Stimulated activated CD8-positive, alpha-beta memory T cell treated with anti-CD3 and anti-CD28 coated beads, Interleukin-7, amount 100 ng/mL, for 1 hour (primary cell): ENCODE data around the gene ZKSCAN4.
A peak's percentile ranks its signal among the peaks of the same experiment; 100 is the strongest.

ENCODE experiments used
- DNase-seq, 2 donors: peaks; one replicate each; pipeline ENCODE4 v3.0.0-alpha.2; 2020; ENCODE audit warnings: low read depth in 2 of 2

The ZKSCAN4 gene

DNA sequence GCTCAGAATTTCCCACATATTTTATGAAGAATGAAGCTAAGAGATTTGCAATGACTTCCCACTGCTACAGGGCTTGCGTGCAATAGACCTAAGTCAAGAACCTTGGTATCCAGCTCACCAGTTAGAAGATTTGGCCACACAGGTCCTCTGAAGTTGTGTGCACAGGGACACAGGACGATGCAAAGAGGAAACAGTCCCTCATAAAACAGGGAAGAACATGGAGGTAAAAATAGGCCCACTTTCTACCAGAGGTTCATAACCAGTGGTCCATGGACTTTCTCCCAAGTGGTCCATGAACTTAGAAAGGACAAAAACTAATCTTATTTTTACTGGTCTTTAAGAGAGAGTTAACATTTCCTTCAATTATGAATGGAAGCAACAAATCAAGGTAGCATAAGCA is 1.3 kb downstream of the ZKSCAN4 start:
- no peak for DNase-seq

DNA sequence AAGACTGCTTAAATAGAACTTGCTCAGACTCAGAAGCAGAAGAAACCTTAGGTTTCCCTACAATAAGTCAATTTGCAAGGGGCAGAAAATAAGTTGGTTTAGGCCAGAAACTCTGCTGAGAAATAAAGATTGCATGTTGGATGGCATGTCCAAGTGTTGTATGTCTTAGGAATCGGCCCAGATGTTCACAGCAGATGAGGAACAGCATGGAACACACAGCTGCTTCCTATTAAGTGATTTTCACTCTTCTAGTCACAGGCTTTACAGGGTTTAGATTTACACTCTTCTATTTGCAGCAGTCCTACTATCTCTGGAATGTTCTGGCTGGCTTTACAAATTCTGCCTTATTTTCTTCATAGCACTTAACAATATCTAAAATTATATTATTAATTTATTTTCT is 3.2 kb downstream of the ZKSCAN4 start:
- no peak for DNase-seq

DNA sequence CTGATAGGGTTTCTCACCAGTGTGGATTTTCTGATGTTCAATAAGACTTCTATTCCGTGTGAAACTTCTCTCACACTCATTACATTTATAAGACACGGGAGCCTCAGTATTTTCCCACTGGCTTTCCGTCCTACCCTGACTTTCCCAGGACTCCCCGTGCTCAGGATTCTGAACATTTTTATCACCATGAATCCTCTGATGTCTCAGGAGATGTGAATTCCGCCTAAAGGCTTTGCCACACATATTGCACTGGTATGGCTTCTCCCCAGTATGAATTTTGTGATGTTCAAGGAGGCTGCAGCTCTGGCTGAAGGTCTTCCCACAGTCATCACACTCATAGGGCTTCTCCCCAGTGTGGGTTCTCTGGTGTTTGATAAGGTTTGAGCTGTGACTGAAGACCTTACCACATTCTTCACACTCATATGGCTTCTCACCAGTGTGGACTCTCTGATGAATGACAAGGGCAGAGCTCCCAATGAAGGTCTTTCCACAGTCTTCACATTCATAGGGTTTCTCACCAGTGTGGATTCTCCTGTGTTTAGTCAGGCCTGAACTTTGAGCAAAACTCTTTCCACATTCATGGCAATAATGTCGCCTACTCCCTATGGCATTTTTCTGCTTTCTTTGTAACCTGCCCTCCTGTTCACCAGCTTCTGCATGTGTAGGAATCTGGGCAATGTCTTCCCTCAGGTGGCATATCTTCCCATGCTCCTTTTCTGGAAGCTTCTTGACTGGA is 6.7 kb downstream of the ZKSCAN4 start:
- no peak for DNase-seq

DNA sequence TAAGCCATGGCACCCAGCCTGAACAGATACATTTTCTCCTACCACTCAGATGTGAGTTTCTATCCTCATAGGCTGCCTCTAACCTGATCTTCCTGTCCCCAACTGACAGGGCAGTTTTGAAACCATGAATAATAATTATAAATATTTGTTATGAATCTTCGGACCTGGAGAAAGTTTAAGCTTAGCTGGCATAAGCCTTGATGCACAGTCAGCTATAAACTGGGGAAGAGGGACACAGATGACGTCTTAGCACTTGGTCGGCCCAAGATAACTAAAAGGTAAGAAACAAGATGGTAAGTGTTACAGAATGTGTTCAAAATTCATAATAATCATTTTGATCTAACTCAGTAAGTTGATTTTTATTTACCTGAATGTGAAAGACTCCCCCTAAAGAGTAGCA is 8.1 kb downstream of the ZKSCAN4 start:
- DNase-seq = no peak

DNA sequence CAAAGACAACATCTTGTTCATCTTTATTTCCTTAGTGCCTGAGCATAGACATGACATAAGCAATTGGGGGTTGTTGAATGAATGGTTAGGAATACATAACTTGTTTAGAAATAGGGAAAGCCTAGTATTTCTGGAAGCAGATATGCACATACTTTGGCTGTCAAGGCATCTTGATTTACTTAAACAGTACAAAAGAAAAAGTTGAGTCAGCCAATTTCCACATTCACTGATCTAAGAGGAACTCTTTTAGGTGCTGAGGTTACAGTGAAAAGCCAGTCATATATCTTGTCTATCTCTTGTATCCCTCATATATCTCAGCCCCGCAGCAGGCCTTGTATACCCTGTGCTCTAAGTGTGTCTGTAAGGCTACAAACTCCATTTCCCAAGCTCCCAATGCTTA is 11.6 kb downstream of the ZKSCAN4 start:
- DNase-seq = no peak

DNA sequence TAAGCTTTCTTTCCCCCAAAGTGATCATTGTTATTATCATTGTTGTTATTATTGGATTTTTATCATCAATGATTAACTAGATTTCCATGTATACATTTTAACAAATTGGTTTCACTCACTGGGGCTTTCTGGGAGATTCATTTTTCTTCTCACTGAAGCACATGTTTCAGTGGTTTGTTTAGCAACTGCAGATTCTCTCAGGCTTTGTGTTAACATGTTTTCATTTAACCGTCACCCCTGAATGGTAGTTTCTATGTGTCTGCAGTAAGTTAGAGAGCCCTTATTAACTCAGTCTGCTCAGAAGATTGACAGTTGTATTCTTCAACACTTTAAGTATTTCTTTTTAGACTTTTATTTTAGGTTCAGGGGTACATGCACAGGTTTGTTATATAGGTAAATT is 12.4 kb downstream of the ZKSCAN4 start:
- no peak for DNase-seq

DNA sequence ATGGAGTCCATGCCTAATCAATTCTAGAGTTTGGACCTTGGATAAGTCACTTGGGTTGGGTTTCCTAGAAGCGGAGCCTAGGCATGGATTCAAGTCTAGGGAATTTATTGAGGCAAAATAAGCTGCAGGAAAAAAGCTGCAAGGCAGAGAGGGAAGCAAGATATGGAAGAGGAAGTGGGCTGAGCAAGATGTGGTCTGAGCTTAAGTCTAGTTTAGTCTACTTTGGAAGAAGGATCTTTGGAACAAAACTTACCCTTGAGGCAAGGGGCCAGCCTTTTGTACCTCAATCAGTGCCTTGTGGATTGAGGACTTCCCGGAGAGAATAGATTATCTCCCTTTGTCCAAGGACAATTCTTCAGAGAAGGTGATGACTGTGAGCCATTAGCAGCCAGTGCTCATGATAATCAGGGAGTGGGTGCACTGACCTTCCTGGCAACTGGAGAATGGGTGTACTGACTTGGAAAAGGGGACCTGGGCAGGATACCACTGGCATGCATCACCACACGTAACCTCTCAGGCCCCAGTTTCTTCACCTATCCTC is 16.1 kb downstream of the ZKSCAN4 start:
- DNase-seq = no peak

DNA sequence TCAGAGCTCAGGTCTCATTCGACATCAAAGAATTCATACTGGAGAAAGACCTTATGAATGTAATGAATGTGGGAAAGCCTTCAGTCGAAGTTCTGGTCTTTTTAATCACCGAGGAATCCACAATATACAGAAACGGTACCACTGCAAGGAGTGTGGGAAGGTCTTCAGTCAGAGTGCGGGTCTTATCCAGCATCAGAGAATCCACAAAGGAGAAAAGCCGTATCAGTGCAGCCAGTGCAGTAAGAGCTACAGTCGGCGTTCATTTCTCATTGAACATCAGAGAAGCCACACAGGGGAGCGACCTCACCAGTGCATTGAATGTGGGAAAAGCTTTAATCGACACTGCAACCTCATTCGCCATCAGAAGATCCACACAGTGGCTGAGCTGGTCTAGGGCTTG is 19.3 kb downstream of the ZKSCAN4 start:
- DNase-seq = no peak

DNA sequence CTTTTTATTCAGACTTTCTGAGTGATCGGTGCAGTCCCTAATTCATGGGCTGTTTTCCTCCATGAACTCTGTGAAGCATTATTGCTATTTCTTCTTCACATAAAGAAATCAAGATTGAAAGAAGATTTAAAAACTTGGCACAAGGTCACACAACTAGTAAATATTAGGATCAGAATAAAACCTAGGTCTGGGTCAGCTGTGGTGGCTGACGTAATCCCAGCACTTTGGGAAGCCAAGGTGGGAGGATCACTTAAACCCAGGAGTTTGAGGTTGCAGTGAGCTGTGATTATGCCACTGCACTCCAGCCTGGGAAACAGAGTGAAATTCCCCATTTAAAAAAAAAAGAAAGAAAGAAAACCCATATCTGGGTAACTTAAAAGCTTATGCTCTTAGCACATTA is 25.6 kb downstream of the ZKSCAN4 start:
- no peak for DNase-seq

DNA sequence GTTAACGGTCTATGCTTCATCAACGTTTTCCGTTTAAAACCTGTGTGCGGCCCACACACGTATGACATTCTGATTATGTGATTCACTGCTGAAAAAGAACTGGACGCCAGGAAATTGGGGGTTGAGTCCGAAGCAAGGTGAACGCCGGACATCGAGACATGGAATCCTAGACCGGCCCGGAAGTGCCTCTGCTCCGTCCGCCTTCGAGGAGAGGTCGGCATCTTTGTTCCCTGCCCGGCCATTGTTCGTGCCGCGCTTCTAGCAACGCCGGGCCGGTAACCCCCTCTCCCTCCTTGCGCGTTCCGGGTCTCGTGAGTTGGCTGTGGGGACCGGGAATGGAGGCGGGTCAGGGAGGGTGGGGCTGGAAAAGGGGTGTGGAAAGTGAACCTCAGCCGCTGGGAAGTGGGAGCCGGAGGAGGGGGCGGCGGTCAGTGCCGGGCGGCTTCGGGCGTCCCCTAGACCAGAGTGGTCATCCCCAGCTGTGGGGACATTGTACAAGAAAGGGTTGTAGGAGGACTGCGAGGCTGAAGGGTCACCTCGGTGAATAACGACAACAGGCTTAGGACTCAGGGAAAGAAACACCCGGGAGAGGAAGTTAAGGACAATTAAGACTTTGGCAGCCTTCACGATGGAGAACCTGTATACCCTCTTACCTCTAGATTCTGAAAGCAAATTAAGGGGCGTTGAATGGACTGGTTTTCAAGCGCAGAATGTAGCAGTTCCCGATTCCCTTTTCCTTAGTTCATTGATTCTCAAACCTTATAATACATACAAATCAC is 26.8 kb downstream of the ZKSCAN4 start, which contains the start of gene ZSCAN9:
Gene ZSCAN9, plus strand, starts transcription at position 220 of the 779 bp plus-strand sequence. CDS start 1,810 bp downstream, outside the sequence.
- DNase-seq = peak in 1 of 2 donors; percentile 17

DNA sequence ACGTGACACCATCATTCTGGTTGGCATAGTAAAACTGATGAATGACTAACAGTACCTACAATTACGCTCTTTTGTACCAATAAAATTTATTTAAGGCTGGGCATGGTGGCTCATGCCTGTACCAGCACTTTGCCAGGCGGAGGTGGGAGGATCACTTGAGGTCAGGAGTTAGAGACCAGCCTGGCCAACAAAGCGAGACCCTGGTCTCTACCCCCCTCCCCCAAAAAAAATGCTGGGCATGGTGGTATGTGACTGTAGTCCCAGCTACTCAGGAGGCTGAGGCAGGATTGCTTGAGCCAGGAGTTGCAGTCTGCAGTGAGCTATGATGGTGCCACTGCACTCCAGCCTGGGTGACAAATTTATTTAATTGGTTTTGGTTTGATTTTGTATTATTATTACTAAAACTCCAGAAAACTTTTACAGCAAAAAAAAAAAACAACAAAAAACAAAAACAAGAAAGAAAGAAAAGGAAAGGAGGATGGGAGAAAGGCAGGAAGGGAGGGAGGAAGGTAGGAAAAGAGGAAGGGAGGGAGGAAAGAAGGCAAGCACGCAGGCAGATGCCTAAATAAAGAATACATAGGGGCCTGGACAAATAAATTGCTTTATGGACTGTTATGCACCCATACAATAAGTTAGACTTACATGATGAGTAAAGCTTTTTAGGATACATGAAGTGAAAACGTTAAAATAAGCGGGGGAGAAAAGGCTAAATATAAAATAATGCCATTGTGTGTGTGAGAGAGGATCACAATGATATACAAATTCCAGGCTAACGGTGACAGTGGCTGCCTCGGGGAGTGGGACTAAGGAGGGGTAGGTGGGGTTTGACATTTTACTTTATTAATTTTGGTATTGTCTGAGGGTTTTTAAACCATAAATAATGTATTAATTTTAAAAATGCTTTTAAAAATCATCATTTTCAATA is 27.7 kb downstream of the ZKSCAN4 start:
- DNase-seq = no peak

DNA sequence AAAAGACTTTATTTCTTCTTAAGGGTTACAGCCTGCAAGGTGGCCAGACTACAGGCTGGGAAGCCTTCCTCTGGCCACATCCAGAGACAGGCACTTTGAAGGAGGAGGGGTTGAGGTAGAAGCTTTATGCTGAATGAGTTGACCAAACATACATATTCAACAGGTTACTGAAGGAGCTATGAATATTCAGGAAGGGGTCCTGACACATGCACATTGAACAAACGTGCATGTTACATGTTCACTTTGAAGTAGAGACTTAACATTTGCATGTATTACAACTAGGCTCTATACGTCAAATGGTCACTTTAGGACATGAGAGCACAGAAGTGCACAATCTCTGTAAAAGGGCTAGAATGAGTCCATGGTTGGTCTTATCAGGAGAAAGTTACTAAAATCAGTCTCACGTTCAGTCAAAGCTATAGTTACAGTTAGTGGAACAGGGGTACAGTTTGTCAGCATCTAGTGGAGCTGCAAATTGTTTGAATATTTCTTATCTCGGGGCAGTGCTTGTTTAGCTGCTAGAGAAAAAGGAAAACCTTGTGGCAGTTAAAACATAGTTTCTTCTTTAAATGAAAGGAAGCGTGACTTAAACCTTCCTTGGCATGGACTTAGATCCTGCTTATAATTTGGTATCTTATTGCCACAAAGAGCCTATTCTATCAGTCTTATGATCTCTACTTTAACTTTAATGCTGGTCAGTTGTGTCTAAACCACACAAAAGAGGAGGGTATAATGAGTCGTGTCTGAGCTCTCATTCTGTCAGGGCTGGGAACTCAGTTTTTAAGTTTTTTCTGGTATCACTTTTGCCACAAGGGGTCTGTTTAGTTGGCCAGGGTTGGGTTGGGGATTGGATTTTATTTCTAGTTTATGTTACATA is 31.6 kb downstream of the ZKSCAN4 start:
- DNase-seq = no peak

DNA sequence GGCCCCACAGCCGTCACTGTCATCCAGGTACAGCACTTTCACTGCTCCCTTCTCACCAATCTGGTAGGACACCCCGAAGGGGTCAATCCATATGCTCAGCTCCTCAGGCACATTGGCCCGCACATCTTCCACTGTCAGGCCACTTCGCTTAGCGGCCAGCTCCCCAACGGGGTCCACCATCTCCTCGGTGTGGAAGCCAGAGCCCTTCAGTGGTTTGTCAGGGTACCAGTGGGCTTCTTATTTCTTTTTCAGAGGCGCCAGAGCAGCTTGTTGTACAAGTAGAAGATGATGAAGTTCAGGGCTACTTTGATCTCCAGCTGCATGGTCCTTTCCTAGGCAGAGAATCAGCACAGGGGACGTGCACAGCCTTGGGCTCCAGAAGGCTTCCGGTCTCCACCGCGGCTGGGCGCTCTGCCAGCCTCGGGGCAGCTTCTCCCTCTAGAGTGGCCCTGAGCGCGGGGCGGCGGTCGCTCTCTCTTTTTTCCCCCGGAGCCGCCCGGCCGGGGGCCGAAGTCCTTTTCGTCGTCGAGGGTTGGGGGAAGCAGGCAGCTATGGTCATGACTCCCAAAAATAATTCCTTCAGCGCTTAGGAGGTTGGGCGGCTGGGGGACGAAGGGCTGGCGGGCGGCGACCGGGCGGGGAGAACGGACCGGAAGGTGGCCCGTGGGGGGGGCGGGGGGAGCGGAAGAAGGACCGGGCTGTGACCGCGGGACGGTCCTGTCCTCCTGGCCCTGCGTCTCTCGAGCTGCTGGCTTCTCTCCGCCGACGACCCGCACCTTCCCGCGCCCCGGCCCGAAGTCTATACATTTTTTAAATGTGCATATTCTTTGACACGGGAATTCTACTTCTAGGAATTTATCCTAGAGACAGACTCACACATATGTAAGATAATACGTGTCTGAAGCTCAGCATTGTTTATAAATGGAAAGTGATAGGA is 33.5 kb downstream of the ZKSCAN4 start:
- no peak for DNase-seq

DNA sequence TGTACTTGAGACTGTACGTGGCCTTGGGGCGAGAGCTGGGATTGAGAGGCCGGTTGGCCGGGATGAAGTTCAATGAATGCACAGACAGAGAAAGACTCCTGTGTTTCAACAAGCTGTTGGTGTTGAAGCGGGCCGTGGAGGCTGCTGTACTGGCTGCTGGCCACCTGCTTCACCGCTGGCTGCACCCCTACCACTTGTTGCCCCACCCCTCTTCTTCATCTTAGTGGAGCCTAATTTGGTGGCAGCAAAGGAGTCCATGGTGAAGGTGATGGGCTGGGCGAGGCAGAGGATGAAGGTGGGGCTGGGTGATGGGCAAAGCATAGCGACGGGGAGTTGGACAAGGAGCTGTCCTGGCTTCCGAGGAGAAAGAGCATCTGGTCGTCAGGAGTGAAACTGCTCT is 34.2 kb downstream of the ZKSCAN4 start:
- no peak for DNase-seq

DNA sequence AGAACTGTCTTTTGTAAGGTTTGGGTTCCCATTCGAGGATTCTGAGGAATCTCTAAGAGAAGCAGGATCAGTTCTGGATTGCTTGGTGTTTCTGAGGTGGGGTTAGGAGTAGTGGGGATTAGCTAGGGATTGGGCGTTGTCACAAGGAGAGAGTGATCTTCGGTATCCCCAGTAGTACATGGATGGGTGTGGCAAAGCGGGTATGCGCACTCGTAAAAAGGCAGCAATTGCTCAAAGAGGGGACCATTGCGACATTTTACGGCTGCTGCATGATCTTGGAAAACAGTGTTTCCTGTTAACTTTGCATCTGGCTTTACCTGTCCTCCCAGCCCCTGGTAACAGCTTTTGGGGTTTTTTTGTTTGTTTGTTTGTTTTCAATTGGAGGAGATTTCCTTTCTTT is 36.6 kb downstream of the ZKSCAN4 start:
- no peak for DNase-seq

DNA sequence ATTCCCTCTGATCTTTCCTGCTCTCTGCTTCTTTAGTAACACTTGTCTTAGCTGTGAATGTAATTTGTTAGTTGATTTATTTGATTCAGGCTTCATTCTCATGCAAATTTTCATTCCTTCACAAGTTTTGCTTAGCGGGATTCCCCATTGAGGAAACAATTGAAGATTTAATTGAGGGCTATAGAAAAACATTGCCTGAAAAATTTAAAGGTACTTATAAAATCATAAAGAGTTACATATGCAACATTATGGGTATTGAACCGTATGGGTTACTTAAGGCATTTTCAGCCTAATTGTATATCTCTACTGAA is 38.9 kb downstream of the ZKSCAN4 start:
- DNase-seq = no peak

DNA sequence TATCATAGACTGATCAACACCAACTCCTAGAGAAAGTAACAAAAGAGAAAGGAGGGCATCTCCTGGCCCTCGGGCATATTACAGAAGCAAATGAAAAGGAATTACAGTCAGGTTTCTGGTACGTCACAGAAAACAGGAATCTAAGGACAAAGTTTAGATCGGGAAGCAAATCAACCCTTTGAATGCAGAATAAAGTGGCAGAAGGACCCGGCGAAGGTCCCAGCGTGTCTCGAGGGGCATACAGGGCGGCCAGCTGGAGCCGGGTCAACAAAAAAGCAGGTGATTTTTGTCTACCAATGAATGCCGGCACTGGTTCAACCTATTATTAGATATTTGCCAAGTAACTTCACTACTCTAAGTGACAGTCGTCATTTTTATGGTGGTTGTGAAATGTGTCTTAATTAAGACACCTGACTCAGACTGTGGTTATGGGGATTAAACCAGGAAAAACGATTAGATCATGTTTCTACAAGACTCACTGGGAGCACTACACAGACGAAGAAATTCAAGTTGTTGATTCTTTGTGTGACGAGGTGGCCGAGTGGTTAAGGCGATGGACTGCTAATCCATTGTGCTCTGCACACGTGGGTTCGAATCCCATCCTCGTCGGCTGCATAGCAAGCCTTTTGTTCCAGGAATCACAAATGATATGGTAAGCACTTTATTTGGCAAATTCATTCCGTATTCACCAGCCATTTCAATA is 39.4 kb downstream of the ZKSCAN4 start:
- DNase-seq = no peak

DNA sequence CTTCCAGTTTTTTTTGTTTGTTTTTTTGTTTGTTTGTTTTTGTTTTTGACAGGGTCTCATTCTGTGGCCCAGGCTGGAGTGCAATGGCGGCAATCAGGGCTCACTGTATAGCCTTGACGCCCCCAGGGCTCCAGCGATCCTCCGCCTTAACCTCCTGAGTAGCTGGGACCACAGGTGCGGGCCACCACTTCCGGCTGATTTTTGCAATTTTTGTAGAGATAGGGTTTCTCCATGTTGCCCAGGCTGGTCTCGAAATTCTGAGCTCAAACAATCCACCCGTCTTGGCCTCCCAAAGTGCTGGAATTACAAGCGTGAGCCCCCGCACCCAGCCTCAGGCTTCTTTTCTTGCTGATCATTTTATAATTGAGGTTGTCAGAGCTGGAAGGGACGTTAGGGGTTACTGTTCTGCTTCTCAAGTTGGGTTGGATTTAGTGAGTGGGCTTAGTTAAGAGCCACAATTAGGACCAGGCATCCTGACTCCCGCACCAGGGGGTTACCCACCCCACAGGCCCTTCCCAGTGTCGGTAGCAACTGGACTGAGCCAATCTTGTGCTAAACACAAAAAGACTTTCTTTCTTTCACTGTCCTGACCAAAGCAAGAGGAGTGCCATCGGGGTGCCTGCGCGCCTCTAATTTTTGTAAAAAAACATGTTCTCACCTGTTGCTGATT is 40.1 kb downstream of the ZKSCAN4 start:
- no peak for DNase-seq
